MM.1S (cell line): ENCODE measurements around the gene PKD2L2.

Experiments
- EZH2 ChIP-seq: fragments of 300-600 bp; sonication (generic); optimal IDR thresholded peaks from 2 replicates; pipeline ENCODE3; 2017; ENCODE audit warnings: low read depth, mild to moderate bottlenecking, antibody characterized with exemption, low read length, mixed read lengths
- TF ChIP-seq, protein P1 (sequence below): fragments of 300-600 bp; sonication (generic); IDR thresholded peaks from 2 replicates; pipeline ENCODE4 v1.5.1; 2016; ENCODE audit warnings: antibody characterized with exemption, low read length, mixed read lengths

DNA sequence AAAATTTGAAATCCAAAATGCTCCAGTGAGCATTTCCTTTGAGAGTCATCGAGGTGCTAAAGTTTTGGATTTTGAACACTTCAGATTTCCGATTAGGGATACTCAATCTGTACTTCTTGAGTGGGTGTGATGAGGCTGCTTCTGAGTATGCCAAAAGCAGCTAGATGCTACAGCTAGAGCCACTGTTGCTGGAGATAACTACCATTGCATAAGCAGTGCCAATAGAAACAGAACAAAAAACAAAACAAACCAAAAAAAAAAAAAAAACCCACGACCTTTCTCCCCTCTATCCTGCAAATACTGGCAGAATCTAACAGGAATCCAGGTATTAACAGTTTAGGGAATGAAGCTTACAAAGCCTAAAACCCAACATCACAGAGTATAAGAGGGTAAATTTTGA lies 43.5 kb downstream of the PKD2L2 start:
- TF ChIP-seq, protein P1, sequence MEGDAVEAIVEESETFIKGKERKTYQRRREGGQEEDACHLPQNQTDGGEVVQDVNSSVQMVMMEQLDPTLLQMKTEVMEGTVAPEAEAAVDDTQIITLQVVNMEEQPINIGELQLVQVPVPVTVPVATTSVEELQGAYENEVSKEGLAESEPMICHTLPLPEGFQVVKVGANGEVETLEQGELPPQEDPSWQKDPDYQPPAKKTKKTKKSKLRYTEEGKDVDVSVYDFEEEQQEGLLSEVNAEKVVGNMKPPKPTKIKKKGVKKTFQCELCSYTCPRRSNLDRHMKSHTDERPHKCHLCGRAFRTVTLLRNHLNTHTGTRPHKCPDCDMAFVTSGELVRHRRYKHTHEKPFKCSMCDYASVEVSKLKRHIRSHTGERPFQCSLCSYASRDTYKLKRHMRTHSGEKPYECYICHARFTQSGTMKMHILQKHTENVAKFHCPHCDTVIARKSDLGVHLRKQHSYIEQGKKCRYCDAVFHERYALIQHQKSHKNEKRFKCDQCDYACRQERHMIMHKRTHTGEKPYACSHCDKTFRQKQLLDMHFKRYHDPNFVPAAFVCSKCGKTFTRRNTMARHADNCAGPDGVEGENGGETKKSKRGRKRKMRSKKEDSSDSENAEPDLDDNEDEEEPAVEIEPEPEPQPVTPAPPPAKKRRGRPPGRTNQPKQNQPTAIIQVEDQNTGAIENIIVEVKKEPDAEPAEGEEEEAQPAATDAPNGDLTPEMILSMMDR: no peak
- no peak for TF ChIP-seq EZH2
